SK-N-SH (cell line): Measurements from ENCODE around the gene LOXHD1.

Experiments
- CTCF ChIP-seq: fragments of 200-600 bp; sonication (generic); IDR thresholded peaks from 2 replicates; pipeline ENCODE4 v1.6.1; 2017; ENCODE audit warnings: antibody characterized with exemption, mild to moderate bottlenecking, moderate library complexity
- EZH2phosphoT487 ChIP-seq: fragments of 200-600 bp; sonication (generic); IDR thresholded peaks from 2 replicates; pipeline ENCODE4 v1.6.1; 2017; ENCODE audit warnings: low read depth, mixed run types, mild to moderate bottlenecking, antibody characterized with exemption, moderate library complexity, borderline replicate concordance
- SIN3A ChIP-seq: IDR thresholded peaks from 2 replicates; pipeline ENCODE4 v1.6.1; 2012; ENCODE audit warnings: low read depth, mild to moderate bottlenecking, low read length, moderate library complexity, borderline replicate concordance

GRCh38 chr18:46575851-46576250, 81.2 kb downstream of the LOXHD1 start:
- TF ChIP-seq EZH2phosphoT487: no peak
- TF ChIP-seq SIN3A: no peak
- no peak for TF ChIP-seq CTCF
